K562 (cell line): Measurements from ENCODE around the gene RBMX. TPM values are rescaled to one million over a fixed set of nuclear protein-coding genes. Genes with fewer than 3 reads are reported as not detected.

Experiments used
- CTBP1 ChIP-seq: fragments of 450-650 bp; IDR thresholded peaks from 2 replicates; pipeline ENCODE4 v1.6.1; 2016; ENCODE audit warnings: borderline replicate concordance
- DNMT1 ChIP-seq: fragments of 450-650 bp; IDR thresholded peaks from 2 replicates; pipeline ENCODE4 v1.6.1; 2016; ENCODE audit warnings: antibody characterized with exemption, mild to moderate bottlenecking
- NFIC ChIP-seq: fragments of 450-650 bp; IDR thresholded peaks from 2 replicates; pipeline ENCODE4 v1.6.1; 2017; ENCODE audit warnings: mild to moderate bottlenecking, inconsistent platforms
- RBFOX2 ChIP-seq: fragments of 200-400 bp; formaldehyde crosslinking; IDR thresholded peaks from 2 replicates; pipeline ENCODE4 v1.6.1; 2017; ENCODE audit warnings: low read depth, mild to moderate bottlenecking, low read length, moderate library complexity
- STAT5B ChIP-seq: fragments of 250-450 bp; sonication (Bioruptor Pico); IDR thresholded peaks from 2 replicates; pipeline ENCODE4 v1.8.0; 2021; ENCODE audit warnings: mild to moderate bottlenecking, inconsistent platforms
- TRIM28 ChIP-seq: fragments of 450-650 bp; IDR thresholded peaks from 2 replicates; pipeline ENCODE4 v1.6.1; 2017
- ZNF121 ChIP-seq: sonication (generic); formaldehyde crosslinking; conservative IDR thresholded peaks from 2 replicates; pipeline ENCODE4 v1.8.0; 2022; ENCODE audit warnings: missing genetic modification reagents
- polyA plus RNA-seq, 8 experiments: library from polyadenylated mRNA; depleted of rRNA in 4 of 8; stranded (reverse) in 5 of 8; unstranded in 3 of 8; fragments of >200 nt; fragmentation: Nextera tagmentation in 2 of 8; fragmentation: Illumina TruSeq in 1 of 8; extraction: Ambion mirVana in 2 of 8; extraction: Trizol in 1 of 8; gene quantifications; 2 replicates each; pipeline versions ENCODE4 v1.2.1 to v1.2.3, GENCODE V29; 2011 to 2014; ENCODE audit warnings: inconsistent platforms in 1 of 8, missing spikeins in 1 of 8
- total RNA-seq, 7 experiments: library from RNA; depleted of rRNA in 6 of 7; stranded (reverse); fragments of >200 nt in 6 of 7; fragmentation: Illumina TruSeq in 2 of 7; extraction: Trizol in 2 of 7; gene quantifications; 2 replicates each; pipeline versions ENCODE4 v1.2.1 to v1.2.3, GENCODE V29; 2011 to 2021; ENCODE audit warnings: low replicate concordance in 1 of 7
- TF ChIP-seq, protein P1 (sequence below): fragments of 450-650 bp; IDR thresholded peaks from 2 replicates; pipeline ENCODE4 v1.6.1; 2016; ENCODE audit warnings: borderline replicate concordance
- TF ChIP-seq, protein P2 (sequence below): sonication (generic); formaldehyde crosslinking; IDR thresholded peaks from 2 replicates; pipeline ENCODE4 v1.8.0; 2023; ENCODE audit warnings: missing genetic modification reagents, mild to moderate bottlenecking, borderline replicate concordance
- TF ChIP-seq, protein P3 (sequence below): fragments of 450-650 bp; IDR thresholded peaks from 2 replicates; pipeline ENCODE4 v1.6.1; 2016; ENCODE audit warnings: low read depth

The RBMX gene
- total and polyA plus RNA-seq, 9 of the 15 experiments (the other 6 are each of a cell fraction or from before 2014, with no cell fraction given) = 405 to 671 (median 540) TPM

DNA sequence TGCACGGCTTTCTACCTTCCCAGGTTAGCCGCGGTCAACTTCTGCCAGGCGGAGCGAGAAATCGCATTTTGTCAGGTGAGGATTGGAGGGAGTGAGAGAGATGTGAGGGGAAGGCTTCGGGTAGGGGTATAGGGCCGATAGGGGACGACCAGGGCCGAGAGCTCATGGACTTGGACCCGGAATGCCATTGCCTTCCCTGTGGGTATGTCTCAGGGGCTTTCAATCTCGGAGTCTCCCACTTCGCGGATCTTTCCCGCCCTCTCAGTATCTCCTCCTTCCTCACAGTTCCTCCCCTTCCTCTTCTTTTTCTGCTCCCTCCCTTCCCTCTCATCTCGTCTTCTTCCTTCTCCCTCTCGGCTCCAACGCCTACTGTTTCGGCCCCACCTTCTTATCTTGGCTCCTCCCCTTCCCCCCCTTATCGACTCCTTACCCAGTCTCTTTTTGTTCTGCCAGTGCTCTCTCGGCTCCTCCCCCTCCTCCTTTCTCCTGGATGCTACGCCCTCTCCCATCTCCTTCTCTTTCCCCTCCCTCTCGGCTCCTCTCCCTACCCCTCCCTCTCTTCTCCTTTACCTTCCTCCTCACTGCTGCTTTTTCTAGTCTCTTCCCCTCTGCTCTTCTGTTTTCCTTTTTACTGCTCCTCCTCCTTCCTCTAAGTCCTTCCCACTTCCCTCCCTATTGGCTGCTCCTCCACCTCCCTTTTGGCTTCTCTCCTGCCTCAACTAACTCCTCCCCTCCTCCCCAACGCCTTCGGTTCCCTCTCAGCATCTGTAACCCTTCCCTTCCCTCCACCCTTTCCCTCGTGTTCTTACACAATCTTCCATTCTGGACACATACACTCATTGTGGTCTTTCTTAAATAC, 29.4 kb upstream of the RBMX start (continued):
- TF ChIP-seq CTBP1 (peak; percentile 76; the same call in 1 of the 2 replicates), TRIM28 (peak; percentile 75; the same call in 1 of the 2 replicates), STAT5B (CRISPR knock-in tag) (no peak), ZNF121 (no peak), RBFOX2 (peak; percentile 9; the same call in 1 of the 2 replicates), NFIC (peak; percentile 53), DNMT1 (0 out of 2 replicates have a peak, but pooled peaks have one; percentile 61)
- TF ChIP-seq, protein P1, sequence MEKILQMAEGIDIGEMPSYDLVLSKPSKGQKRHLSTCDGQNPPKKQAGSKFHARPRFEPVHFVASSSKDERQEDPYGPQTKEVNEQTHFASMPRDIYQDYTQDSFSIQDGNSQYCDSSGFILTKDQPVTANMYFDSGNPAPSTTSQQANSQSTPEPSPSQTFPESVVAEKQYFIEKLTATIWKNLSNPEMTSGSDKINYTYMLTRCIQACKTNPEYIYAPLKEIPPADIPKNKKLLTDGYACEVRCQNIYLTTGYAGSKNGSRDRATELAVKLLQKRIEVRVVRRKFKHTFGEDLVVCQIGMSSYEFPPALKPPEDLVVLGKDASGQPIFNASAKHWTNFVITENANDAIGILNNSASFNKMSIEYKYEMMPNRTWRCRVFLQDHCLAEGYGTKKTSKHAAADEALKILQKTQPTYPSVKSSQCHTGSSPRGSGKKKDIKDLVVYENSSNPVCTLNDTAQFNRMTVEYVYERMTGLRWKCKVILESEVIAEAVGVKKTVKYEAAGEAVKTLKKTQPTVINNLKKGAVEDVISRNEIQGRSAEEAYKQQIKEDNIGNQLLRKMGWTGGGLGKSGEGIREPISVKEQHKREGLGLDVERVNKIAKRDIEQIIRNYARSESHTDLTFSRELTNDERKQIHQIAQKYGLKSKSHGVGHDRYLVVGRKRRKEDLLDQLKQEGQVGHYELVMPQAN = peak; percentile 49; the same call in 1 of the 2 replicates
- TF ChIP-seq, protein P2, sequence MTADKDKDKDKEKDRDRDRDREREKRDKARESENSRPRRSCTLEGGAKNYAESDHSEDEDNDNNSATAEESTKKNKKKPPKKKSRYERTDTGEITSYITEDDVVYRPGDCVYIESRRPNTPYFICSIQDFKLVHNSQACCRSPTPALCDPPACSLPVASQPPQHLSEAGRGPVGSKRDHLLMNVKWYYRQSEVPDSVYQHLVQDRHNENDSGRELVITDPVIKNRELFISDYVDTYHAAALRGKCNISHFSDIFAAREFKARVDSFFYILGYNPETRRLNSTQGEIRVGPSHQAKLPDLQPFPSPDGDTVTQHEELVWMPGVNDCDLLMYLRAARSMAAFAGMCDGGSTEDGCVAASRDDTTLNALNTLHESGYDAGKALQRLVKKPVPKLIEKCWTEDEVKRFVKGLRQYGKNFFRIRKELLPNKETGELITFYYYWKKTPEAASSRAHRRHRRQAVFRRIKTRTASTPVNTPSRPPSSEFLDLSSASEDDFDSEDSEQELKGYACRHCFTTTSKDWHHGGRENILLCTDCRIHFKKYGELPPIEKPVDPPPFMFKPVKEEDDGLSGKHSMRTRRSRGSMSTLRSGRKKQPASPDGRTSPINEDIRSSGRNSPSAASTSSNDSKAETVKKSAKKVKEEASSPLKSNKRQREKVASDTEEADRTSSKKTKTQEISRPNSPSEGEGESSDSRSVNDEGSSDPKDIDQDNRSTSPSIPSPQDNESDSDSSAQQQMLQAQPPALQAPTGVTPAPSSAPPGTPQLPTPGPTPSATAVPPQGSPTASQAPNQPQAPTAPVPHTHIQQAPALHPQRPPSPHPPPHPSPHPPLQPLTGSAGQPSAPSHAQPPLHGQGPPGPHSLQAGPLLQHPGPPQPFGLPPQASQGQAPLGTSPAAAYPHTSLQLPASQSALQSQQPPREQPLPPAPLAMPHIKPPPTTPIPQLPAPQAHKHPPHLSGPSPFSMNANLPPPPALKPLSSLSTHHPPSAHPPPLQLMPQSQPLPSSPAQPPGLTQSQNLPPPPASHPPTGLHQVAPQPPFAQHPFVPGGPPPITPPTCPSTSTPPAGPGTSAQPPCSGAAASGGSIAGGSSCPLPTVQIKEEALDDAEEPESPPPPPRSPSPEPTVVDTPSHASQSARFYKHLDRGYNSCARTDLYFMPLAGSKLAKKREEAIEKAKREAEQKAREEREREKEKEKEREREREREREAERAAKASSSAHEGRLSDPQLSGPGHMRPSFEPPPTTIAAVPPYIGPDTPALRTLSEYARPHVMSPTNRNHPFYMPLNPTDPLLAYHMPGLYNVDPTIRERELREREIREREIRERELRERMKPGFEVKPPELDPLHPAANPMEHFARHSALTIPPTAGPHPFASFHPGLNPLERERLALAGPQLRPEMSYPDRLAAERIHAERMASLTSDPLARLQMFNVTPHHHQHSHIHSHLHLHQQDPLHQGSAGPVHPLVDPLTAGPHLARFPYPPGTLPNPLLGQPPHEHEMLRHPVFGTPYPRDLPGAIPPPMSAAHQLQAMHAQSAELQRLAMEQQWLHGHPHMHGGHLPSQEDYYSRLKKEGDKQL (CRISPR knock-in tag) = no peak
- TF ChIP-seq, protein P3, sequence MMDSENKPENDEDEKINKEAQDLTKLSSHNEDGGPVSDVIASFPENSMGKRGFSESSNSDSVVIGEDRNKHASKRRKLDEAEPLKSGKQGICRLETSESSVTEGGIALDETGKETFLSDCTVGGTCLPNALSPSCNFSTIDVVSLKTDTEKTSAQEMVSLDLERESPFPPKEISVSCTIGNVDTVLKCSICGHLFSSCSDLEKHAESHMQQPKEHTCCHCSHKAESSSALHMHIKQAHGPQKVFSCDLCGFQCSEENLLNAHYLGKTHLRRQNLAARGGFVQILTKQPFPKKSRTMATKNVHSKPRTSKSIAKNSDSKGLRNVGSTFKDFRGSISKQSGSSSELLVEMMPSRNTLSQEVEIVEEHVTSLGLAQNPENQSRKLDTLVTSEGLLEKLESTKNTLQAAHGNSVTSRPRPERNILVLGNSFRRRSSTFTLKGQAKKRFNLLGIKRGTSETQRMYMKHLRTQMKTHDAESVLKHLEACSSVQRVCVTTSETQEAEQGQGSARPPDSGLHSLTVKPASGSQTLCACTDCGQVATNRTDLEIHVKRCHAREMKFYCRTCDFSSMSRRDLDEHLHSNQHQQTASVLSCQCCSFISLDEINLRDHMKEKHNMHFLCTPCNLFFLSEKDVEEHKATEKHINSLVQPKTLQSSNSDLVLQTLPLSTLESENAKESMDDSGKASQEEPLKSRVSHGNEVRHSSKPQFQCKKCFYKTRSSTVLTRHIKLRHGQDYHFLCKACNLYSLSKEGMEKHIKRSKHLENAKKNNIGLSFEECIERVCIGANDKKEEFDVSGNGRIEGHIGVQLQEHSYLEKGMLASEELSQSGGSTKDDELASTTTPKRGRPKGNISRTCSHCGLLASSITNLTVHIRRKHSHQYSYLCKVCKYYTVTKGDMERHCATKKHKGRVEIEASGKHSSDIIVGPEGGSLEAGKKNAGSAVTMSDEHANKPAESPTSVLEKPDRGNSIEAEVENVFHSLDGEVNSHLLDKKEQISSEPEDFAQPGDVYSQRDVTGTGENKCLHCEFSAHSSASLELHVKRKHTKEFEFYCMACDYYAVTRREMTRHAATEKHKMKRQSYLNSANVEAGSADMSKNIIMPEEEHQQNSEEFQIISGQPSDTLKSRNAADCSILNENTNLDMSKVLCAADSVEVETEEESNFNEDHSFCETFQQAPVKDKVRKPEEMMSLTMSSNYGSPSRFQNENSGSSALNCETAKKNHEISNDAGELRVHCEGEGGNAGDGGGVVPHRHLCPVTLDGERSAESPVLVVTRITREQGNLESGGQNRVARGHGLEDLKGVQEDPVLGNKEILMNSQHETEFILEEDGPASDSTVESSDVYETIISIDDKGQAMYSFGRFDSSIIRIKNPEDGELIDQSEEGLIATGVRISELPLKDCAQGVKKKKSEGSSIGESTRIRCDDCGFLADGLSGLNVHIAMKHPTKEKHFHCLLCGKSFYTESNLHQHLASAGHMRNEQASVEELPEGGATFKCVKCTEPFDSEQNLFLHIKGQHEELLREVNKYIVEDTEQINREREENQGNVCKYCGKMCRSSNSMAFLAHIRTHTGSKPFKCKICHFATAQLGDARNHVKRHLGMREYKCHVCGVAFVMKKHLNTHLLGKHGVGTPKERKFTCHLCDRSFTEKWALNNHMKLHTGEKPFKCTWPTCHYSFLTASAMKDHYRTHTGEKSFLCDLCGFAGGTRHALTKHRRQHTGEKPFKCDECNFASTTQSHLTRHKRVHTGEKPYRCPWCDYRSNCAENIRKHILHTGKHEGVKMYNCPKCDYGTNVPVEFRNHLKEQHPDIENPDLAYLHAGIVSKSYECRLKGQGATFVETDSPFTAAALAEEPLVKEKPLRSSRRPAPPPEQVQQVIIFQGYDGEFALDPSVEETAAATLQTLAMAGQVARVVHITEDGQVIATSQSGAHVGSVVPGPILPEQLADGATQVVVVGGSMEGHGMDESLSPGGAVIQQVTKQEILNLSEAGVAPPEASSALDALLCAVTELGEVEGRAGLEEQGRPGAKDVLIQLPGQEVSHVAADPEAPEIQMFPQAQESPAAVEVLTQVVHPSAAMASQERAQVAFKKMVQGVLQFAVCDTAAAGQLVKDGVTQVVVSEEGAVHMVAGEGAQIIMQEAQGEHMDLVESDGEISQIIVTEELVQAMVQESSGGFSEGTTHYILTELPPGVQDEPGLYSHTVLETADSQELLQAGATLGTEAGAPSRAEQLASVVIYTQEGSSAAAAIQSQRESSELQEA = peak; percentile 70
